Measurements from ENCODE around the gene SWI5.

DNA sequence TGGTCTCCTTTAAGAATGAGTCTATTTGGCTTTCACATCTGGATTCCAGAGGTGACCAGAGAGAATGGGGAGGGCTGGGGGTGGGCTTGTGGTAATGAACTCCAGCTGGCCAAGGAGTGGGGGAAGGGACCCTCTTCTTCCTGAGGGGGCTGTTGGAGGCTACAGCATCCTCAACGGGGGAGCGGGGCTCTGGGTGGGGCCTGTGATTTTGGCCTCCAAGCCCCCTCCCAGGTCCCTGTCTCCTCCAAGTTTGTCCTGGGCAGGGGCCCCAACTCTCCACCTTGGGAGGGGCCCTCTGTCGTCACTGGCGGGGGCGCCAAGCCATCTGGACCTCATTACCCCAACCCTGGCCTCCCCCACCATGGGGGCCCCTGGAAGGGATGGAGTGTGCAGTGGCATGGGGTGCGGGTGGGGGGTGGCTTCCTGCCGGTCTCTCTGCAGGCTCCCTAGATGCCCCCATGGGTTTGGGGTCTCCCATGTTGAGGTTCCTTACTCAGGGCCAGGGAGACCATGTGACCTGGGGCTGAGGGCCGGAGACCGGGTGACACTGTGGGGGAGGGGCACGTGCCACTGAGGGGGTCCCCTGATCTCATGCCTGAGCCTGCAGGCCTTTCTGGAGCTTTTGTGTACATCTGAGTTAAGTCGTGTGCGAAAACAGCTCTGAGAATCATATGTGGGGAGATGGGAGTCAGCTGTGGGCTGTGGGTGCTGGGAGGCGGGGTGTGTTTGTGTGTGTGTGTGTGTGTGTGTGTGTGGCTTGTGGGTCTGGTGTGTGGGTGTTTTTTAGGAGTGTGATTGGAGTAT lies 32.7 kb upstream of the SWI5 start:
- TF ChIP-seq, protein P1, sequence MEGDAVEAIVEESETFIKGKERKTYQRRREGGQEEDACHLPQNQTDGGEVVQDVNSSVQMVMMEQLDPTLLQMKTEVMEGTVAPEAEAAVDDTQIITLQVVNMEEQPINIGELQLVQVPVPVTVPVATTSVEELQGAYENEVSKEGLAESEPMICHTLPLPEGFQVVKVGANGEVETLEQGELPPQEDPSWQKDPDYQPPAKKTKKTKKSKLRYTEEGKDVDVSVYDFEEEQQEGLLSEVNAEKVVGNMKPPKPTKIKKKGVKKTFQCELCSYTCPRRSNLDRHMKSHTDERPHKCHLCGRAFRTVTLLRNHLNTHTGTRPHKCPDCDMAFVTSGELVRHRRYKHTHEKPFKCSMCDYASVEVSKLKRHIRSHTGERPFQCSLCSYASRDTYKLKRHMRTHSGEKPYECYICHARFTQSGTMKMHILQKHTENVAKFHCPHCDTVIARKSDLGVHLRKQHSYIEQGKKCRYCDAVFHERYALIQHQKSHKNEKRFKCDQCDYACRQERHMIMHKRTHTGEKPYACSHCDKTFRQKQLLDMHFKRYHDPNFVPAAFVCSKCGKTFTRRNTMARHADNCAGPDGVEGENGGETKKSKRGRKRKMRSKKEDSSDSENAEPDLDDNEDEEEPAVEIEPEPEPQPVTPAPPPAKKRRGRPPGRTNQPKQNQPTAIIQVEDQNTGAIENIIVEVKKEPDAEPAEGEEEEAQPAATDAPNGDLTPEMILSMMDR (IDR thresholded peaks at IDR 0.05), result no peak
- no peak for TF ChIP-seq POLR2A (IDR thresholded peaks at IDR 0.05)
